MCF 10A (cell line): ENCODE data around the gene PTPRR. TPM values are rescaled to one million over a fixed set of nuclear protein-coding genes. Genes with fewer than 3 reads are reported as not detected.
A peak's percentile ranks its signal among the peaks of the same experiment; 100 is the strongest.

Experiments used
- BruUV-seq: library from RNA; stranded (reverse); fragments of 400-500 nt; replicated peaks from 2 replicates; lab custom pipeline; 2021; lab: Mats Ljungman, UMichigan
- CTCF ChIA-PET: fragments of 300-600 bp; sonication (Branson Sonifier 250); formaldehyde crosslinking; extraction: SDS; loops from one replicate; lab custom pipeline; 2021; ENCODE audit warnings: antibody characterized with exemption, inconsistent platforms; lab: Yijun Ruan, JAX
- POLR2A ChIA-PET: fragments of 300-600, 350-650 bp; sonication (Branson Sonifier 250); formaldehyde crosslinking; extraction: SDS; loops from one replicate; lab custom pipeline; 2020; ENCODE audit warnings: antibody characterized with exemption, inconsistent platforms; lab: Yijun Ruan, JAX
- DNase-seq: peaks from one replicate; pipeline ENCODE4 v3.0.0-alpha.2; 2018; ENCODE audit not compliant: unreplicated experiment
- H3K27ac Mint-ChIP-seq: one replicate; pipeline ENCODE4 v1.8.0; 2022; ENCODE audit warnings: mild to moderate bottlenecking, low read depth, mixed read lengths; ENCODE audit not compliant: unreplicated experiment
- H3K27me3 Mint-ChIP-seq: one replicate; pipeline ENCODE4 v1.8.0; 2022; ENCODE audit warnings: mixed read lengths; ENCODE audit not compliant: insufficient read depth, unreplicated experiment
- H3K36me3 Mint-ChIP-seq: one replicate; pipeline ENCODE4 v1.8.0; 2022; ENCODE audit warnings: mild to moderate bottlenecking, moderate library complexity, mixed read lengths; ENCODE audit not compliant: insufficient read depth, unreplicated experiment
- H3K4me1 Mint-ChIP-seq: one replicate; pipeline ENCODE4 v1.8.0; 2022; ENCODE audit warnings: mixed read lengths; ENCODE audit not compliant: insufficient read depth, unreplicated experiment
- H3K4me3 Mint-ChIP-seq: one replicate; pipeline ENCODE4 v1.8.0; 2022; ENCODE audit warnings: mild to moderate bottlenecking, moderate library complexity, mixed read lengths; ENCODE audit not compliant: unreplicated experiment
- H3K9me3 Mint-ChIP-seq: one replicate; pipeline ENCODE4 v1.8.0; 2022; ENCODE audit warnings: mixed read lengths; ENCODE audit not compliant: unreplicated experiment
- CTCF ChIP-seq: fragments of 200-600 bp; IDR thresholded peaks from one replicate; pipeline ENCODE4 v1.8.0; 2022; ENCODE audit warnings: antibody characterized with exemption, mild to moderate bottlenecking; ENCODE audit not compliant: unreplicated experiment
- intact Hi-C: fragments of 100-400 bp; cut with micrococcal nuclease; formaldehyde crosslinking; loops from 2 replicates; pipeline ENCODE4 v1.14.1; 2022
- total RNA-seq: library from RNA; stranded (reverse); gene quantifications from 2 replicates; pipeline ENCODE4 v1.2.3, GENCODE V29; 2022

PTPRR gene
- total RNA-seq, 1 experiment from 2014 or later = not detected

- Mint-ChIP-seq H3K4me1 (peaks cover 7% of the 10 kb centered on the region), H3K27me3 (no peaks in the 10 kb centered on the region), H3K36me3 (no peaks in the 10 kb centered on the region), H3K9me3 (no peaks in the 10 kb centered on the region), H3K27ac (no peak overlapping the region), H3K4me3 (no peak overlapping the region)
- ChIA-PET CTCF (interaction anchor here (0.6 kb wide), 1 partner anchor 9 kb away, joined by 5 read pairs; no protein-coding TSS in a partner anchor), POLR2A (no interaction called here)
- no peak for TF ChIP-seq CTCF
- intact Hi-C loops = no loop called here
- no peak for DNase-seq
- no TSS peak for BruUV-seq
Observed at GRCh38 chr12:70652451-70652850, 268.1 kb downstream of the PTPRR start.

GRCh38 chr12:70648831-70649230, 271.7 kb downstream of the PTPRR start:
- Mint-ChIP-seq H3K27ac (no peak overlapping the region), H3K27me3 (no peaks in the 10 kb centered on the region), H3K36me3 (no peaks in the 10 kb centered on the region), H3K4me3 (no peak overlapping the region), H3K9me3 (no peaks in the 10 kb centered on the region), H3K4me1 (peaks cover 24% of the 10 kb centered on the region)
- DNase-seq = peak; percentile 61
- TF ChIP-seq CTCF = no peak
- ChIA-PET POLR2A (interaction anchor here (1.1 kb wide), 1 partner anchor 10 kb away, joined by 3 read pairs; no protein-coding TSS in a partner anchor), CTCF (interaction anchor here (0.5 kb wide), 1 partner anchor 82 kb away, joined by 3 read pairs; no protein-coding TSS in a partner anchor)
- intact Hi-C loops = no loop called here
- BruUV-seq = no TSS peak

GRCh38 chr12:70648191-70648590, 272.3 kb downstream of the PTPRR start:
- Mint-ChIP-seq H3K9me3 (no peaks in the 10 kb centered on the region), H3K4me3 (no peak overlapping the region), H3K27me3 (no peaks in the 10 kb centered on the region), H3K36me3 (no peaks in the 10 kb centered on the region), H3K27ac (no peak overlapping the region), H3K4me1 (peaks cover 24% of the 10 kb centered on the region)
- TF ChIP-seq CTCF = no peak
- no peak for DNase-seq
- intact Hi-C loops = no loop called here
- POLR2A ChIA-PET = interaction anchor here (0.7 kb wide), 1 partner anchor 509 kb away, joined by 3 read pairs; the partner anchor contains the start of gene TSPAN8
- BruUV-seq = no TSS peak
- CTCF ChIA-PET = interaction anchor here (0.5 kb wide), 1 partner anchor 82 kb away, joined by 3 read pairs; no protein-coding TSS in a partner anchor

- H3K27me3 Mint-ChIP-seq = no peaks in the 10 kb centered on the region
- H3K4me1 Mint-ChIP-seq = peaks cover 17% of the 10 kb centered on the region
- CTCF ChIA-PET = no interaction called here
- BruUV-seq = no TSS peak
- peak; percentile 2 for DNase-seq
- POLR2A ChIA-PET = no interaction called here
- intact Hi-C loops = no loop called here
- H3K36me3 Mint-ChIP-seq = no peaks in the 10 kb centered on the region
- H3K9me3 Mint-ChIP-seq = no peaks in the 10 kb centered on the region
- peak overlapping the region; percentile 68 for H3K27ac Mint-ChIP-seq
- no peak for TF ChIP-seq CTCF
- H3K4me3 Mint-ChIP-seq = no peak overlapping the region
Observed at GRCh38 chr12:70646850-70647249, 273.7 kb downstream of the PTPRR start.
